ENCODE data around the gene OXER1. TPM values are rescaled to one million over a fixed set of nuclear protein-coding genes. Genes with fewer than 3 reads are reported as not detected.

Gene OXER1
- total RNA-seq, 1 experiment from 2014 or later = not detected

DNA sequence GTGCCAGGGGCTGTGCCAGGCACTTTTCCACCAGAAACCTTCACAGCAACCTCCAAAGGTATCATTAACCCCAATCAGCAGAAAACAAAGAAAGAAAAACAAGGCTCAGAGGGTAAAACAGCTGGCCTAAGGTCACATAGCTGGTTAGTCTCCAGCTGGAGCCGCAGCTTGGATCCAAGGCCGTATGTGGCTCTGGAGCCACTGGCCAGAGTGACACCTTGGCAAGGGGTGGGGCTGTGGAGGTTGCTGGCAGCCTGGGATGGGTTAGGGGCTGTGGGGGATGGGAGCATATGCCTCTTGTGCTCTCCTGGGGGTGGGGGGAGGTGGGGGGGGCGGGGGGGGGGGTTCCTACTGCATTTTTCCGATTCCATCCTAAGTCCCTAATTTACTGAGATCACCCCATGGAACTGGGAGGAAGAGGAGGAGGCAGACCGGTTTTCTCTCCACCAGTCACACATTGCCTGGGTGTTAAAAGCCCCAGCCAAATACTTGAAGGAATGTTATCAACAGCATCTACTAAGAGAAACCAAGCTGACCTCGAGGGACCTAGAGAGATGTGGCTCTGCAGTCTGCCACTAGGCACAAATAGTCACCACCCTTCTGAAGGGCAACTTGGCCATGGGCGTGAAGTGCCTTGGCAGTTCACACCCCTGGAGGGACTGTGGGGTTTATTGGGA is 20.4 kb upstream of the OXER1 start:
- Histone ChIP-seq H3K36me3 (ENCODE audit: low read depth) (no peaks in the 10 kb centered on the region), H4K20me1 (ENCODE audit: insufficient read depth) (no peaks in the 10 kb centered on the region), H3K4me1 (replicated peaks; ENCODE audit: insufficient read depth) (no peaks in the 10 kb centered on the region), H3K79me2 (ENCODE audit: low read depth) (no peaks in the 10 kb centered on the region), H3K27ac (no peak overlapping the region), H3K27me3 (ENCODE audit: insufficient read depth, low read depth) (no peaks in the 10 kb centered on the region), H3K9me2 (ENCODE audit: insufficient read depth) (no peaks in the 10 kb centered on the region), H3F3A (ENCODE audit: insufficient read depth, low read depth) (no peaks in the 10 kb centered on the region), H3K4me3 (no peak overlapping the region), H3K4me2 (no peak overlapping the region), H3K9me3 (ENCODE audit: insufficient read depth, low read depth) (peaks cover 8% of the 10 kb centered on the region), H2AFZ (no peak overlapping the region)
- CTCF ChIA-PET = no interaction called here
- DNase-seq = no peak
- intact Hi-C loops (cut with micrococcal nuclease; ENCODE audit: unreplicated experiment) = no loop called here
- no peak for TF ChIP-seq EZH2 (IDR thresholded peaks at IDR 0.05; ENCODE audit: low read depth)
- TF ChIP-seq, protein P1, sequence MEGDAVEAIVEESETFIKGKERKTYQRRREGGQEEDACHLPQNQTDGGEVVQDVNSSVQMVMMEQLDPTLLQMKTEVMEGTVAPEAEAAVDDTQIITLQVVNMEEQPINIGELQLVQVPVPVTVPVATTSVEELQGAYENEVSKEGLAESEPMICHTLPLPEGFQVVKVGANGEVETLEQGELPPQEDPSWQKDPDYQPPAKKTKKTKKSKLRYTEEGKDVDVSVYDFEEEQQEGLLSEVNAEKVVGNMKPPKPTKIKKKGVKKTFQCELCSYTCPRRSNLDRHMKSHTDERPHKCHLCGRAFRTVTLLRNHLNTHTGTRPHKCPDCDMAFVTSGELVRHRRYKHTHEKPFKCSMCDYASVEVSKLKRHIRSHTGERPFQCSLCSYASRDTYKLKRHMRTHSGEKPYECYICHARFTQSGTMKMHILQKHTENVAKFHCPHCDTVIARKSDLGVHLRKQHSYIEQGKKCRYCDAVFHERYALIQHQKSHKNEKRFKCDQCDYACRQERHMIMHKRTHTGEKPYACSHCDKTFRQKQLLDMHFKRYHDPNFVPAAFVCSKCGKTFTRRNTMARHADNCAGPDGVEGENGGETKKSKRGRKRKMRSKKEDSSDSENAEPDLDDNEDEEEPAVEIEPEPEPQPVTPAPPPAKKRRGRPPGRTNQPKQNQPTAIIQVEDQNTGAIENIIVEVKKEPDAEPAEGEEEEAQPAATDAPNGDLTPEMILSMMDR (conservative IDR thresholded peaks at IDR 0.05) = no peak
- BruUV-seq (replicated peaks) = no TSS peak
- POLR2A ChIA-PET (ENCODE audit: unreplicated experiment) = no interaction called here

DNA sequence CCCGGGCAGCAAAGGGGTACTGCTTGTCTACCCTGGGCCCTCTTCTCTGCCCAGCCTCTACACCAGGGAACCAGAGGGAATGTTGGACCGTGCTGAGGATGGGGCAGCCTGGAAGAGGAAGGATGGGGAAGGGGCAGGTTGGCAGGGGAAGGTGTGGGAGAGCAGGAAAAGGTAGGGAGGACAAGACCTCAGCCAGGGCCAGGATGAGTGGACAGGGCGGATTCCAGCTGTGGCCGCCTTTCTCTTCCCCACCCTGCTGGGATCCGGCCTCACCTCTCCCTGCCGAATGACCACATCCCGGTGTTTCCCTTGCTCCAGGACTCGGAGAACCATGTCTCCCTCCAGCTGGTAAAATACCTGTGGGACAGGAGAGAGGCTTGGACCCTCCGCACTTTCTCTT is 19.6 kb upstream of the OXER1 start:
- Histone ChIP-seq H3K4me3 (no peak overlapping the region), H3K36me3 (ENCODE audit: low read depth) (no peaks in the 10 kb centered on the region), H2AFZ (no peak overlapping the region), H3K9me2 (ENCODE audit: insufficient read depth) (no peaks in the 10 kb centered on the region), H3K27ac (no peak overlapping the region), H3F3A (ENCODE audit: insufficient read depth, low read depth) (no peaks in the 10 kb centered on the region), H3K4me2 (no peak overlapping the region), H3K79me2 (ENCODE audit: low read depth) (no peaks in the 10 kb centered on the region), H4K20me1 (ENCODE audit: insufficient read depth) (no peaks in the 10 kb centered on the region), H3K27me3 (ENCODE audit: insufficient read depth, low read depth) (no peaks in the 10 kb centered on the region), H3K4me1 (replicated peaks; ENCODE audit: insufficient read depth) (no peaks in the 10 kb centered on the region), H3K9me3 (ENCODE audit: insufficient read depth, low read depth) (peaks cover 10% of the 10 kb centered on the region)
- CTCF ChIA-PET = no interaction called here
- TF ChIP-seq, protein P1 (conservative IDR thresholded peaks at IDR 0.05) = no peak
- TF ChIP-seq EZH2 (IDR thresholded peaks at IDR 0.05; ENCODE audit: low read depth) = no peak
- no peak for DNase-seq
- no TSS peak for BruUV-seq (replicated peaks)
- intact Hi-C loops (cut with micrococcal nuclease; ENCODE audit: unreplicated experiment) = no loop called here
- POLR2A ChIA-PET (ENCODE audit: unreplicated experiment) = no interaction called here

DNA sequence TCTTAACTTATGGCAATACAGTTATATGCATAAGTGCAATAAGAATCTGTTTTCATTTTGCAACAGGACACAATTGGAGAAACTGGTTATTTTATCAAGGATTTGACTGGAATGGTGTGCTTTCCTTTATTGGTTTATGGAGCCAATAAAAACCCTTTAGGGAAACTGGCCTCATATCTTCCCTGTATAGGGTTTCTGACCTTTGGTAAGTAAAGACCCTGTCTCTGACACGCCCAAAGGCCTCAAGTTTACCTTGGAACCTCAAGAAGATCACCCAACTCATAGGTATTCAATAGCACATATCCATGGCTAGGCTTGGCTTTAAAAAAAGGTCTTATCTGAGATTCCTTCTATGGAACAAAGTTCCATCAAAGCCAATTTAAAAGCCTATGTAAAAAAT is 17.2 kb upstream of the OXER1 start:
- Histone ChIP-seq H3K79me2 (ENCODE audit: low read depth) (no peaks in the 10 kb centered on the region), H3K36me3 (ENCODE audit: low read depth) (no peaks in the 10 kb centered on the region), H4K20me1 (ENCODE audit: insufficient read depth) (no peaks in the 10 kb centered on the region), H3K4me3 (no peak overlapping the region), H3K9me2 (ENCODE audit: insufficient read depth) (no peaks in the 10 kb centered on the region), H2AFZ (no peak overlapping the region), H3K4me2 (no peak overlapping the region), H3K9me3 (ENCODE audit: insufficient read depth, low read depth) (peaks cover 18% of the 10 kb centered on the region), H3K4me1 (replicated peaks; ENCODE audit: insufficient read depth) (no peaks in the 10 kb centered on the region), H3K27ac (no peak overlapping the region), H3K27me3 (ENCODE audit: insufficient read depth, low read depth) (no peaks in the 10 kb centered on the region), H3F3A (ENCODE audit: insufficient read depth, low read depth) (no peaks in the 10 kb centered on the region)
- ChIA-PET CTCF (no interaction called here), POLR2A (ENCODE audit: unreplicated experiment) (no interaction called here)
- no peak for DNase-seq
- no peak for TF ChIP-seq EZH2 (IDR thresholded peaks at IDR 0.05; ENCODE audit: low read depth)
- TF ChIP-seq, protein P1 (conservative IDR thresholded peaks at IDR 0.05) = no peak
- no TSS peak for BruUV-seq (replicated peaks)
- intact Hi-C loops (cut with micrococcal nuclease; ENCODE audit: unreplicated experiment) = no loop called here
